ENCODE data around the gene AP4E1. TPM values are rescaled to one million over a fixed set of nuclear protein-coding genes. Genes with fewer than 3 reads are reported as not detected.
A peak's percentile ranks its signal among the peaks of the same experiment; 100 is the strongest.

Gene AP4E1
- total and polyA plus RNA-seq, 8 donors: 8.9 to 11.6 (median 9.3) TPM

GRCh38 chr15:50876260-50876988 lies 32.1 kb upstream of the AP4E1 start:
- Histone ChIP-seq H3K4me1 (peaks cover 0 to 42% of the 10 kb centered on the region in 2 donors), H3K27ac (no peak overlapping the region), H3K27me3 (no peaks in the 10 kb centered on the region), H3K9me3 (no peaks in the 10 kb centered on the region), H3K4me3 (peak overlapping the region; percentile 14 to 22), H3K36me3 (no peaks in the 10 kb centered on the region)
- DNase-seq (no peak), ATAC-seq (no peak)
- TF ChIP-seq CTCF (IDR thresholded peaks at IDR 0.05): no peak
- intact Hi-C loops (cut with DNase I): loop anchor here in 1 of 2 donors (5.0 kb wide), 1 partner anchor 199 kb away; no protein-coding TSS in a partner anchor

- peaks cover 0 to 48% of the 10 kb centered on the region in 2 donors for H3K4me1 ChIP-seq
- DNase-seq: peak in 3 of 4 donors; percentile 48 to 80 (median 76)
- peak overlapping the region; percentile 14 to 22 for H3K4me3 ChIP-seq
- intact Hi-C loops (cut with DNase I): loop anchor here in 1 of 2 donors (5.0 kb wide), 1 partner anchor 200 kb away; no protein-coding TSS in a partner anchor
- no peaks in the 10 kb centered on the region for H3K9me3 ChIP-seq
- TF ChIP-seq CTCF (IDR thresholded peaks at IDR 0.05): peak; percentile 86 to 92
- peak; percentile 90 for ATAC-seq
- no peak overlapping the region for H3K27ac ChIP-seq
- no peaks in the 10 kb centered on the region for H3K36me3 ChIP-seq
- H3K27me3 ChIP-seq: no peaks in the 10 kb centered on the region
These were observed 31.5 kb upstream of the AP4E1 start for GRCh38 chr15:50876989-50877360.

GRCh38 chr15:50879016-50879617 lies 29.4 kb upstream of the AP4E1 start:
- intact Hi-C loops (cut with DNase I): loop anchor here in 1 of 2 donors (5.0 kb wide), 1 partner anchor 202 kb away; no protein-coding TSS in a partner anchor
- DNase-seq (no peak), ATAC-seq (no peak)
- H3K27me3 ChIP-seq: no peaks in the 10 kb centered on the region
- H3K36me3 ChIP-seq: no peaks in the 10 kb centered on the region
- TF ChIP-seq CTCF (IDR thresholded peaks at IDR 0.05): no peak
- H3K4me1 ChIP-seq: peaks cover 6 to 57% of the 10 kb centered on the region in 2 donors
- no peak overlapping the region for H3K27ac ChIP-seq
- H3K4me3 ChIP-seq: no peak overlapping the region
- no peaks in the 10 kb centered on the region for H3K9me3 ChIP-seq

- no peaks in the 10 kb centered on the region for H3K9me3 ChIP-seq
- intact Hi-C loops (cut with DNase I): no loop called here
- H3K36me3 ChIP-seq: no peaks in the 10 kb centered on the region
- ATAC-seq (no peak), DNase-seq (no peak)
- no peak overlapping the region for H3K4me3 ChIP-seq
- H3K27ac ChIP-seq: peak overlapping the region; percentile 51 to 73
- no peaks in the 10 kb centered on the region for H3K27me3 ChIP-seq
- no peak for TF ChIP-seq CTCF (IDR thresholded peaks at IDR 0.05)
- peaks cover 16 to 68% of the 10 kb centered on the region in 2 donors for H3K4me1 ChIP-seq
These were observed 28.3 kb upstream of the AP4E1 start for GRCh38 chr15:50880206-50880605.

GRCh38 chr15:50880651-50881114 lies 27.8 kb upstream of the AP4E1 start:
- Histone ChIP-seq H3K27me3 (no peaks in the 10 kb centered on the region), H3K9me3 (no peaks in the 10 kb centered on the region), H3K4me1 (peaks cover 16 to 73% of the 10 kb centered on the region in 2 donors), H3K27ac (peak overlapping the region; percentile 51 to 73), H3K4me3 (no peak overlapping the region), H3K36me3 (no peaks in the 10 kb centered on the region)
- intact Hi-C loops (cut with DNase I): no loop called here
- ATAC-seq (no peak), DNase-seq (no peak)
- no peak for TF ChIP-seq CTCF (IDR thresholded peaks at IDR 0.05)
